ENCODE data around the gene TYK2.

Gene TYK2

GRCh38 chr19:10395917-10396316, 15.5 kb upstream of the TYK2 start:
- TF ChIP-seq CTCF (conservative IDR thresholded peaks at IDR 0.05; ENCODE audit: low read length) = no peak
- H3K4me3 ChIP-seq (ENCODE audit: low read length) = no peak overlapping the region
- DNase-seq (ENCODE audit: low read depth) = no peak

GRCh38 chr19:10395436-10395835, 15.1 kb upstream of the TYK2 start:
- no peak for DNase-seq (ENCODE audit: low read depth)
- H3K4me3 ChIP-seq (ENCODE audit: low read length) = no peak overlapping the region
- no peak for TF ChIP-seq CTCF (conservative IDR thresholded peaks at IDR 0.05; ENCODE audit: low read length)

GRCh38 chr19:10395003-10395402, 14.6 kb upstream of the TYK2 start:
- H3K4me3 ChIP-seq (ENCODE audit: low read length) = no peak overlapping the region
- no peak for TF ChIP-seq CTCF (conservative IDR thresholded peaks at IDR 0.05; ENCODE audit: low read length)
- DNase-seq (ENCODE audit: low read depth) = no peak

- no peak for DNase-seq (ENCODE audit: low read depth)
- H3K4me3 ChIP-seq (ENCODE audit: low read length) = no peak overlapping the region
- TF ChIP-seq CTCF (conservative IDR thresholded peaks at IDR 0.05; ENCODE audit: low read length) = no peak
These were observed 12.8 kb upstream of the TYK2 start for GRCh38 chr19:10393137-10393536.

GRCh38 chr19:10392120-10392519, 11.7 kb upstream of the TYK2 start:
- no peak for TF ChIP-seq CTCF (conservative IDR thresholded peaks at IDR 0.05; ENCODE audit: low read length)
- H3K4me3 ChIP-seq (ENCODE audit: low read length) = no peak overlapping the region

GRCh38 chr19:10390652-10391286, 10.4 kb upstream of the TYK2 start:
- TF ChIP-seq CTCF (conservative IDR thresholded peaks at IDR 0.05; ENCODE audit: low read length) = peak; percentile 93
- H3K4me3 ChIP-seq (ENCODE audit: low read length) = no peak overlapping the region
- DNase-seq (ENCODE audit: low read depth) = peak; percentile 63

More at GRCh38 chr19:10392120-10392519, 11.7 kb upstream of the TYK2 start:
- no peak for DNase-seq (ENCODE audit: low read depth)

GRCh38 chr19:10389863-10390262, 9.5 kb upstream of the TYK2 start:
- TF ChIP-seq CTCF (conservative IDR thresholded peaks at IDR 0.05; ENCODE audit: low read length) = 0 out of 2 replicates have a peak, but pooled peaks have one; percentile 7

More at GRCh38 chr19:10389863-10390262, 9.5 kb upstream of the TYK2 start:
- H3K4me3 ChIP-seq (ENCODE audit: low read length) = no peak overlapping the region
- no peak for DNase-seq (ENCODE audit: low read depth)
